Smooth muscle cell (in vitro differentiated cells): ENCODE results near the gene GCH1. TPM values are rescaled to one million over a fixed set of nuclear protein-coding genes. Genes with fewer than 3 reads are reported as not detected.

Experiments used
- DNase-seq: peaks from one replicate; lab custom pipeline; 2025; ENCODE audit not compliant: unreplicated experiment; lab: John Stamatoyannopoulos, UW
- H2AFZ ChIP-seq: fragments of 200-600 bp; sonication (generic); 2 replicates; pipeline ENCODE4 v1.6.0; 2016; ENCODE audit warnings: antibody characterized with exemption, low read depth, mild to moderate bottlenecking
- H3F3A ChIP-seq: fragments of 200-600 bp; sonication (generic); 2 replicates; pipeline ENCODE4 v1.6.0; 2017; ENCODE audit warnings: antibody characterized with exemption, low read depth
- H3K27ac ChIP-seq: fragments of 200-600 bp; sonication (generic); 2 replicates; pipeline ENCODE4 v1.5.1; 2016; ENCODE audit warnings: low read depth, mild to moderate bottlenecking
- H3K27me3 ChIP-seq: fragments of 200-600 bp; sonication (generic); 2 replicates; pipeline ENCODE4 v1.6.1; 2016; ENCODE audit warnings: low read depth, mild to moderate bottlenecking
- H3K36me3 ChIP-seq: fragments of 200-600 bp; sonication (generic); 2 replicates; pipeline ENCODE4 v1.5.1; 2016; ENCODE audit warnings: low read depth
- H3K4me1 ChIP-seq: fragments of 200-600 bp; sonication (generic); 2 replicates; pipeline ENCODE4 v1.5.1; 2016; ENCODE audit warnings: low read depth
- H3K4me2 ChIP-seq: fragments of 200-600 bp; sonication (generic); 2 replicates; pipeline ENCODE4 v1.6.0; 2016; ENCODE audit warnings: mild to moderate bottlenecking
- H3K4me3 ChIP-seq: fragments of 200-600 bp; sonication (generic); 2 replicates; pipeline ENCODE4 v1.5.1; 2016; ENCODE audit warnings: mild to moderate bottlenecking
- H3K79me2 ChIP-seq: fragments of 200-600 bp; sonication (generic); 2 replicates; pipeline ENCODE4 v1.6.0; 2016; ENCODE audit warnings: low read depth, mild to moderate bottlenecking
- H3K9ac ChIP-seq: fragments of 200-600 bp; sonication (generic); 2 replicates; pipeline ENCODE4 v1.6.0; 2016; ENCODE audit warnings: low read depth
- H3K9me3 ChIP-seq: fragments of 200-600 bp; sonication (generic); replicated peaks from 2 replicates; pipeline ENCODE4 v1.5.1; 2016; ENCODE audit warnings: low read depth
- H4K20me1 ChIP-seq: fragments of 200-600 bp; sonication (generic); 2 replicates; pipeline ENCODE4 v1.6.0; 2016; ENCODE audit warnings: low read depth
- CTCF ChIP-seq: fragments of 200-600 bp; sonication (generic); IDR thresholded peaks from 2 replicates; pipeline ENCODE4 v1.5.1; 2017; ENCODE audit warnings: borderline replicate concordance, mild to moderate bottlenecking, antibody characterized with exemption; ENCODE audit not compliant: insufficient read depth, poor library complexity, severe bottlenecking
- WGBS: methylation state at CpG from one replicate; pipeline ENCODE4 v1.1.7; 2016; ENCODE audit warnings: low lambda C conversion rate; 5-methylcytosine and 5-hydroxymethylcytosine counted together
- polyA plus RNA-seq: library from polyadenylated mRNA; unstranded; fragments of >200 nt; fragmentation: Nextera tagmentation; extraction: Ambion mirVana; gene quantifications from 2 replicates; pipeline ENCODE4 v1.2.1, GENCODE V29; 2016
- total RNA-seq: library from RNA; depleted of rRNA; stranded (reverse); fragments of >200 nt; gene quantifications from 2 replicates; pipeline ENCODE4 v1.2.3, GENCODE V29; 2014

GCH1 gene
- total and polyA plus RNA-seq, 2 experiments from 2014 or later, result 0.70 to 2.1 TPM

GRCh38 chr14:54823757-54824549 lies 78.7 kb downstream of the GCH1 start:
- DNase-seq, result no peak
- H3F3A ChIP-seq, result no peaks in the 10 kb centered on the region
- H3K79me2 ChIP-seq, result no peaks in the 10 kb centered on the region
- no peaks in the 10 kb centered on the region for H3K27me3 ChIP-seq
- no peak overlapping the region for H3K4me2 ChIP-seq
- H3K9ac ChIP-seq, result no peak overlapping the region
- no peaks in the 10 kb centered on the region for H4K20me1 ChIP-seq
- H2AFZ ChIP-seq, result no peak overlapping the region
- no peak overlapping the region for H3K4me3 ChIP-seq
- H3K36me3 ChIP-seq, result no peaks in the 10 kb centered on the region
- H3K4me1 ChIP-seq, result peaks cover 7% of the 10 kb centered on the region
- no peak for TF ChIP-seq CTCF
- H3K9me3 ChIP-seq, result peaks cover 4% of the 10 kb centered on the region
- H3K27ac ChIP-seq, result no peak overlapping the region
- WGBS, result 97% methylated on average over 2 of the region's 2 CpGs

GRCh38 chr14:54822685-54823084 lies 79.9 kb downstream of the GCH1 start:
- Histone ChIP-seq H3K4me1 (peaks cover 18% of the 10 kb centered on the region), H3K4me3 (no peak overlapping the region), H3K36me3 (no peaks in the 10 kb centered on the region), H3K9me3 (peaks cover 4% of the 10 kb centered on the region), H2AFZ (no peak overlapping the region), H3K9ac (no peak overlapping the region), H3K4me2 (no peak overlapping the region), H3K27ac (no peak overlapping the region), H4K20me1 (no peaks in the 10 kb centered on the region), H3K79me2 (no peaks in the 10 kb centered on the region), H3K27me3 (no peaks in the 10 kb centered on the region), H3F3A (no peaks in the 10 kb centered on the region)
- DNase-seq, result no peak
- TF ChIP-seq CTCF, result no peak

- no peak for TF ChIP-seq CTCF
- WGBS, result 14% methylated on average over 14 of the region's 14 CpGs
- Histone ChIP-seq H3K27ac (peak overlapping the region; percentile 77), H3K4me3 (no peak overlapping the region), H3K36me3 (no peaks in the 10 kb centered on the region), H3F3A (no peaks in the 10 kb centered on the region), H3K9me3 (no peaks in the 10 kb centered on the region), H3K4me1 (peaks cover 23% of the 10 kb centered on the region), H3K4me2 (peak overlapping the region; percentile 65), H2AFZ (no peak overlapping the region), H3K27me3 (no peaks in the 10 kb centered on the region), H4K20me1 (no peaks in the 10 kb centered on the region), H3K79me2 (no peaks in the 10 kb centered on the region), H3K9ac (peak overlapping the region; percentile 56)
- peak; percentile 15 for DNase-seq
Observed at GRCh38 chr14:54818201-54819133, 84.2 kb downstream of the GCH1 start.
